Umbilical cord (tissue), 2 donors: ENCODE results near the gene ASB10. TPM values are rescaled to one million over a fixed set of nuclear protein-coding genes. Genes with fewer than 3 reads are reported as not detected.
A peak's percentile ranks its signal among the peaks of the same experiment; 100 is the strongest.

Source experiments
- DNase-seq: peaks from one replicate; pipeline ENCODE4 v3.0.0-alpha.2; 2015; ENCODE audit warnings: low spot score
- total RNA-seq: library from RNA; depleted of rRNA; stranded (reverse); fragments of >200 nt; gene quantifications from one replicate; pipeline ENCODE4 v1.2.3, GENCODE V29; 2014; ENCODE audit warnings: low replicate concordance; ENCODE audit not compliant: insufficient read depth

Gene ASB10
- not detected for total RNA-seq

- no peak for DNase-seq
These were observed at the start of gene ASB10 for GRCh38 chr7:151186640-151187408. TSS of gene ASB10 (minus strand) at chr7:151187250. CDS start at chr7:151187130, 120 bp downstream.

- no peak for DNase-seq
These were observed 49.4 kb upstream of the ASB10 start for GRCh38 chr7:151236406-151236805.

GRCh38 chr7:151235091-151235787 is 48.2 kb upstream of the ASB10 start:
- DNase-seq = no peak

GRCh38 chr7:151233804-151234203 is 46.8 kb upstream of the ASB10 start:
- no peak for DNase-seq

GRCh38 chr7:151232917-151233701 is 46.1 kb upstream of the ASB10 start:
- peak; percentile 55 for DNase-seq

GRCh38 chr7:151232091-151232916 is 45.3 kb upstream of the ASB10 start, which contains the start of gene CHPF2:
TSS of gene CHPF2 (plus strand) at chr7:151232483. CDS start at chr7:151234012, 1,529 bp downstream.
- peak; percentile 92 for DNase-seq

- no peak for DNase-seq
These were observed 44.0 kb upstream of the ASB10 start for GRCh38 chr7:151231080-151231479.

GRCh38 chr7:151229249-151229648 is 42.2 kb upstream of the ASB10 start:
- DNase-seq = no peak

- no peak for DNase-seq
These were observed 41.2 kb upstream of the ASB10 start for GRCh38 chr7:151228024-151228866.

GRCh38 chr7:151226875-151227782 is 40.1 kb upstream of the ASB10 start, which contains the start of gene ABCF2:
TSS of gene ABCF2 (minus strand) at chr7:151227205. CDS start at chr7:151226458, 747 bp downstream.
- peak; percentile 99 for DNase-seq

- no peak for DNase-seq
These were observed 39.5 kb upstream of the ASB10 start for GRCh38 chr7:151226560-151226874.

GRCh38 chr7:151225948-151226510 is 39.0 kb upstream of the ASB10 start:
- no peak for DNase-seq

GRCh38 chr7:151223728-151224127 is 36.7 kb upstream of the ASB10 start:
- DNase-seq = no peak

- no peak for DNase-seq
These were observed 31.1 kb upstream of the ASB10 start for GRCh38 chr7:151218170-151218569.

GRCh38 chr7:151215396-151215795 is 28.3 kb upstream of the ASB10 start:
- no peak for DNase-seq

- no peak for DNase-seq
These were observed 26.8 kb upstream of the ASB10 start for GRCh38 chr7:151213826-151214225.

GRCh38 chr7:151212626-151213025 is 25.6 kb upstream of the ASB10 start:
- no peak for DNase-seq

- no peak for DNase-seq
These were observed 24.2 kb upstream of the ASB10 start for GRCh38 chr7:151211155-151211772.
